ENCODE measurements around the gene HDAC4.

Gene HDAC4

DNA sequence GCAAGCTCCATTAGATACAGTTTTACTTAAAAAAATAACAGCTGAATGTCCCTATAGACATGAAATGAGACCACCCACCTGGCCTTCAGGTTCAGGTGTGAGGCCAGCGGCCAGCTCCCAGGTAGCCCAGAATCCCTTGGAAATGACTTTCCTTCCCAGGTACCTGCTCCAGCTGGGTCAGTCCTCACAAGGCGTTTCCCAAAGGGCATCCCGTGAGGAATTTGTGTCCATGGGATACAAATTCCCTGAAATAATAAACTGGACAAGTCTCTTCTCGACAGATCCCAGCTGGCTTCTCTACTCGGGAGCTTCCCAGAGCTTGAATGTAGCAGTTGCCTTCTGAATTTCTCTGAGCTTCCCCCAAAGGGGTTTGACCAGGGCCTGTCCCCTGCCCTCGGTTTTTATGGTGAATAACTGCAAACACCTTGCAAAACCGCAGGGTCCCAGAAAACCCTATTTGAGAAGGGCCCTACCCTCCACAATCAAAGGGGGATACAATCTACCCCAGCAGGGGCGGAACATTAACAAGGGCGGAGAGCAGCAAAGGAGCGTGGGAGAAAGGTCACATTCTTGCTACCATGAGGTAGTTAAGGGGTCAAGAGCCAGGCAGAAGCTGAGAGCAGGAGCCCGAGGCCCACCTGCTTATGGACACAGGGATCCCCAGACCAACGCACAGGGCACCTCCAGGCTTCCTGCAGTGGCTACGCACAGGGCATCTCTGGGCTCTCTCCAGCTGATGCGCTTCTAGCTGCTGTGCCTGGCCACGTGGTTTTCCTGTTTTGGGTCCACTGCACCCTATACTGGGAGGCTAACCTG lies 107.7 kb downstream of the HDAC4 start:
- H3K27me3 ChIP-seq (ENCODE audit: insufficient read depth, low read length): no peaks in the 10 kb centered on the region
- no peaks in the 10 kb centered on the region for H3K36me3 ChIP-seq (ENCODE audit: insufficient read depth, low read length)
- no peak overlapping the region for H3K4me3 ChIP-seq (ENCODE audit: low read length)
- H3K9me3 ChIP-seq (ENCODE audit: insufficient read depth, low read depth, low read length): no peaks in the 10 kb centered on the region
- H3K27ac ChIP-seq (ENCODE audit: low read depth, low read length): no peak overlapping the region
- H3K9ac ChIP-seq (ENCODE audit: low read depth, low read length): no peak overlapping the region
- WGBS: 92% methylated on average over 15 of the region's 15 CpGs
- peaks cover 74% of the 10 kb centered on the region for H3K4me1 ChIP-seq (ENCODE audit: insufficient read depth, low read length)

DNA sequence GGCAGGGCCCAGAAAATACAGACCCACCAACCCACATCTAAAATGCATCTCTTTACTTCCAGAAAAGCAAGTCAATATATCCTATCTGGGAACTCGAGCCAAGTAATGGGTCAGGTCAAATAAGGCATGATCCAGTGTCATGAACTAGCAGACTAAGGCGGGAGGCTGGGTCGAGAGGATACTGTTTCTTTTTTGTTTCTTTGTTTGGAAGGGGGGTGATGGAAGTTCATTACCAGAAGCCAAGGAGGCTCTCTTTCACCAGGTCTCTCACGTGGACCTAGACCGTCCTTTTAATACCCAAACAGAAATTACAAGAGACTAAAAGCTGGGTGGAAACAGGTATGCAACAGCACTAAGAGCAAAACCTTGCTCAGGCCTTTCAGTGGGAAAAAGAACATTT lies 108.3 kb downstream of the HDAC4 start:
- Histone ChIP-seq H3K4me3 (ENCODE audit: low read length) (no peak overlapping the region), H3K4me1 (ENCODE audit: insufficient read depth, low read length) (peaks cover 77% of the 10 kb centered on the region), H3K9me3 (ENCODE audit: insufficient read depth, low read depth, low read length) (no peaks in the 10 kb centered on the region), H3K27ac (ENCODE audit: low read depth, low read length) (peak overlapping the region; percentile 91), H3K27me3 (ENCODE audit: insufficient read depth, low read length) (no peaks in the 10 kb centered on the region), H3K9ac (ENCODE audit: low read depth, low read length) (peak overlapping the region; percentile 74), H3K36me3 (ENCODE audit: insufficient read depth, low read length) (no peaks in the 10 kb centered on the region)
- 68% methylated on average over 5 of the region's 5 CpGs for WGBS

GRCh38 chr2:239291475-239292350 lies 109.1 kb downstream of the HDAC4 start:
- peak overlapping the region; percentile 20; the same call in 1 of the 2 replicates for H3K4me3 ChIP-seq (ENCODE audit: low read length)
- H3K27ac ChIP-seq (ENCODE audit: low read depth, low read length): peak overlapping the region; percentile 91
- WGBS: 33% methylated on average over 29 of the region's 30 CpGs

GRCh38 chr2:239290618-239291474 lies 110.0 kb downstream of the HDAC4 start:
- Histone ChIP-seq H3K4me3 (ENCODE audit: low read length) (no peak overlapping the region), H3K27ac (ENCODE audit: low read depth, low read length) (peak overlapping the region; percentile 91), H3K9me3 (ENCODE audit: insufficient read depth, low read depth, low read length) (no peaks in the 10 kb centered on the region), H3K4me1 (ENCODE audit: insufficient read depth, low read length) (peaks cover 76% of the 10 kb centered on the region), H3K27me3 (ENCODE audit: insufficient read depth, low read length) (no peaks in the 10 kb centered on the region), H3K36me3 (ENCODE audit: insufficient read depth, low read length) (no peaks in the 10 kb centered on the region), H3K9ac (ENCODE audit: low read depth, low read length) (peak overlapping the region; percentile 74)
- whole genome bisulfite sequencing: 85% methylated on average over 39 of the region's 39 CpGs

More at GRCh38 chr2:239291475-239292350, 109.1 kb downstream of the HDAC4 start:
- Histone ChIP-seq H3K4me1 (ENCODE audit: insufficient read depth, low read length) (peaks cover 76% of the 10 kb centered on the region), H3K9ac (ENCODE audit: low read depth, low read length) (peak overlapping the region; percentile 74), H3K36me3 (ENCODE audit: insufficient read depth, low read length) (no peaks in the 10 kb centered on the region), H3K9me3 (ENCODE audit: insufficient read depth, low read depth, low read length) (no peaks in the 10 kb centered on the region), H3K27me3 (ENCODE audit: insufficient read depth, low read length) (no peaks in the 10 kb centered on the region)

- Histone ChIP-seq H3K9me3 (ENCODE audit: insufficient read depth, low read depth, low read length) (no peaks in the 10 kb centered on the region), H3K27ac (ENCODE audit: low read depth, low read length) (no peak overlapping the region), H3K9ac (ENCODE audit: low read depth, low read length) (no peak overlapping the region), H3K36me3 (ENCODE audit: insufficient read depth, low read length) (no peaks in the 10 kb centered on the region), H3K4me1 (ENCODE audit: insufficient read depth, low read length) (peaks cover 77% of the 10 kb centered on the region), H3K4me3 (ENCODE audit: low read length) (no peak overlapping the region), H3K27me3 (ENCODE audit: insufficient read depth, low read length) (no peaks in the 10 kb centered on the region)
- WGBS: 92% methylated on average over 6 of the region's 6 CpGs
These were observed 111.3 kb downstream of the HDAC4 start for GRCh38 chr2:239289545-239289944.

- Histone ChIP-seq H3K4me3 (ENCODE audit: low read length) (no peak overlapping the region), H3K36me3 (ENCODE audit: insufficient read depth, low read length) (no peaks in the 10 kb centered on the region), H3K27ac (ENCODE audit: low read depth, low read length) (no peak overlapping the region), H3K9me3 (ENCODE audit: insufficient read depth, low read depth, low read length) (no peaks in the 10 kb centered on the region), H3K4me1 (ENCODE audit: insufficient read depth, low read length) (peaks cover 74% of the 10 kb centered on the region), H3K9ac (ENCODE audit: low read depth, low read length) (no peak overlapping the region), H3K27me3 (ENCODE audit: insufficient read depth, low read length) (no peaks in the 10 kb centered on the region)
- 56% methylated on average over 4 of the region's 7 CpGs for WGBS
These were observed 111.8 kb downstream of the HDAC4 start for GRCh38 chr2:239288951-239289511.

- H3K27ac ChIP-seq (ENCODE audit: low read depth, low read length): no peak overlapping the region
- no peak overlapping the region for H3K4me3 ChIP-seq (ENCODE audit: low read length)
- peaks cover 67% of the 10 kb centered on the region for H3K4me1 ChIP-seq (ENCODE audit: insufficient read depth, low read length)
- no peaks in the 10 kb centered on the region for H3K36me3 ChIP-seq (ENCODE audit: insufficient read depth, low read length)
- WGBS: 89% methylated on average over 3 of the region's 4 CpGs
- no peaks in the 10 kb centered on the region for H3K9me3 ChIP-seq (ENCODE audit: insufficient read depth, low read depth, low read length)
- no peak overlapping the region for H3K9ac ChIP-seq (ENCODE audit: low read depth, low read length)
- no peaks in the 10 kb centered on the region for H3K27me3 ChIP-seq (ENCODE audit: insufficient read depth, low read length)
These were observed 112.6 kb downstream of the HDAC4 start for GRCh38 chr2:239288237-239288636.

DNA sequence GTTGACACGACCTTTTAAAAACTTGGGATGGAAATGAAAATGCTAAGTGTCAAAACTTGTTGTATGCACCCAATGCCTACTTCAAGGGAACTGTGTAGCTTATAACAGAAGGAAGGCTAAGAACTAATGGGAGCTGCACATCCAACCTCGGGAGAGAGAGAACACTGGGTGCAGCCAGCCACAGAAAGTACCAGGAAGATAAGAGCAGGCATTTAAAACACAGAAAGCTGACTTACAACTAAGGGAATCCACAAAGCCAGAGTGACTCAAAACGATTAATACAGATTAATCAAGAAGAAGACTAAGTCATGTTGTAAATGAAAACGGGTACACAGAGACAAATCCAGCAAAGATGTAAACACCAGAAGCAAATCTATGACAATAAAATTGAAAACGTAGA lies 113.4 kb downstream of the HDAC4 start:
- Histone ChIP-seq H3K9ac (ENCODE audit: low read depth, low read length) (no peak overlapping the region), H3K9me3 (ENCODE audit: insufficient read depth, low read depth, low read length) (no peaks in the 10 kb centered on the region), H3K27me3 (ENCODE audit: insufficient read depth, low read length) (no peaks in the 10 kb centered on the region), H3K4me3 (ENCODE audit: low read length) (no peak overlapping the region), H3K4me1 (ENCODE audit: insufficient read depth, low read length) (peaks cover 60% of the 10 kb centered on the region), H3K27ac (ENCODE audit: low read depth, low read length) (no peak overlapping the region), H3K36me3 (ENCODE audit: insufficient read depth, low read length) (no peaks in the 10 kb centered on the region)
- 81% methylated on average over 3 of the region's 5 CpGs for WGBS

DNA sequence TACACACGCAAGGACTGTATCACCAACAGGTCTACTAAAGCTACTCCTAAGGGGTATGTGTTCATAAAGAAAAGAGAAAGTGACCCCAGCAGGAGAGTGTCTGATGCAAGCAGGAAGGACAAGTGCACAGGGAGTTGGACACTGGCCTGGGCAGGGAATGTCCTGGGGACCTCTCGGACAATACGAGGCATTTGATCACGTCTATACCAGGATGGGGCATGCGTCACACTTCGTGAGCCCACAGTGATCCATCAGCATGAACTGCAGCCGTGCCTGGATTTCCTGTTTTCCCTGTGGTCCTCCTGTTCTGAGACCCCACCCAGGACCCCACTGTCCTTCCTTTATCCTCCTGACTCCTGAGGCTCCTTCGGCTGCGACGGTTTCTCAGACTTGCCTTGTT lies 113.9 kb downstream of the HDAC4 start:
- Histone ChIP-seq H3K4me3 (ENCODE audit: low read length) (no peak overlapping the region), H3K27me3 (ENCODE audit: insufficient read depth, low read length) (no peaks in the 10 kb centered on the region), H3K27ac (ENCODE audit: low read depth, low read length) (no peak overlapping the region), H3K9me3 (ENCODE audit: insufficient read depth, low read depth, low read length) (no peaks in the 10 kb centered on the region), H3K36me3 (ENCODE audit: insufficient read depth, low read length) (no peaks in the 10 kb centered on the region), H3K9ac (ENCODE audit: low read depth, low read length) (no peak overlapping the region), H3K4me1 (ENCODE audit: insufficient read depth, low read length) (peaks cover 54% of the 10 kb centered on the region)
- WGBS: 95% methylated on average over 9 of the region's 10 CpGs

DNA sequence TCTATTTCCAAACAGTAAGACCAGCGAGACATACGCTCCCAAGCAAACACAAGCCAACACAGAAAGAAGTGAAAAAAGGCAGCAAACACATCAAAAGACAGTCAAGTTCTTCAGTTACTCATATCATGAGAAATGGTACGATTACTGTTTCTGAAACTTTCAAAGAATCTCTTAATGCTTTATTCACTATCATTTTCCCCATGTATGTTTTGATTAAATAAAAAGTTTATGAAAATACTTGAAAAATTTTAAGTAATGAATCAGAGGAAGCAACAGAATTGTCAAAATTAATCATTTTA lies 114.9 kb downstream of the HDAC4 start:
- H3K27me3 ChIP-seq (ENCODE audit: insufficient read depth, low read length): no peaks in the 10 kb centered on the region
- 91% methylated on average over 3 of the region's 3 CpGs for WGBS
- no peak overlapping the region for H3K4me3 ChIP-seq (ENCODE audit: low read length)
- H3K36me3 ChIP-seq (ENCODE audit: insufficient read depth, low read length): no peaks in the 10 kb centered on the region
- H3K9ac ChIP-seq (ENCODE audit: low read depth, low read length): no peak overlapping the region
- no peaks in the 10 kb centered on the region for H3K9me3 ChIP-seq (ENCODE audit: insufficient read depth, low read depth, low read length)
- peaks cover 46% of the 10 kb centered on the region for H3K4me1 ChIP-seq (ENCODE audit: insufficient read depth, low read length)
- no peak overlapping the region for H3K27ac ChIP-seq (ENCODE audit: low read depth, low read length)
